Loucy (cell line): Measurements from ENCODE around the gene TENM3.

Experiments
- H2AFZ ChIP-seq: fragments of 200-600 bp; sonication (generic); 2 replicates; pipeline ENCODE4 v1.6.0; 2016; ENCODE audit warnings: antibody characterized with exemption, mild to moderate bottlenecking, low read length, moderate library complexity
- H3F3A ChIP-seq: fragments of 200-600 bp; 2 replicates; pipeline ENCODE4 v1.6.0; 2016; ENCODE audit warnings: antibody characterized with exemption, low read depth, mild to moderate bottlenecking
- H3K27me3 ChIP-seq: fragments of 200-600 bp; sonication (generic); 2 replicates; pipeline ENCODE4 v1.6.1; 2014; ENCODE audit warnings: low read length, mild to moderate bottlenecking; ENCODE audit not compliant: insufficient read depth, poor library complexity, severe bottlenecking
- H3K36me3 ChIP-seq: fragments of 200-600 bp; sonication (generic); 2 replicates; pipeline ENCODE4 v1.6.1; 2016; ENCODE audit warnings: low read length; ENCODE audit not compliant: insufficient read depth
- H3K4me1 ChIP-seq: fragments of 200-600 bp; sonication (generic); 2 replicates; pipeline ENCODE4 v1.5.1; 2014; ENCODE audit warnings: low read length, mild to moderate bottlenecking; ENCODE audit not compliant: insufficient read depth, poor library complexity, severe bottlenecking
- H3K4me2 ChIP-seq: fragments of 200-600 bp; sonication (generic); 2 replicates; pipeline ENCODE4 v1.6.0; 2014; ENCODE audit warnings: antibody characterized with exemption, low read length, low read depth, mild to moderate bottlenecking; ENCODE audit not compliant: poor library complexity, severe bottlenecking
- H3K4me3 ChIP-seq: fragments of 200-600 bp; sonication (generic); 2 replicates; pipeline ENCODE4 v1.5.1; 2014; ENCODE audit warnings: low read length, mild to moderate bottlenecking, mixed read lengths; ENCODE audit not compliant: poor library complexity, severe bottlenecking
- H3K79me2 ChIP-seq: fragments of 200-600 bp; sonication (generic); 2 replicates; pipeline ENCODE4 v1.6.1; 2014; ENCODE audit warnings: low read length; ENCODE audit not compliant: insufficient read depth
- H3K9ac ChIP-seq: fragments of 200-600 bp; sonication (generic); 2 replicates; pipeline ENCODE4 v1.6.0; 2014; ENCODE audit warnings: mild to moderate bottlenecking, low read depth, low read length, moderate library complexity; ENCODE audit not compliant: poor library complexity, severe bottlenecking
- H3K9me2 ChIP-seq: fragments of 200-600 bp; sonication (generic); replicated peaks from 2 replicates; pipeline ENCODE4 v1.6.1; 2016; ENCODE audit warnings: low read depth, low read length, mixed read lengths
- H3K9me3 ChIP-seq: fragments of 200-600 bp; sonication (generic); 2 replicates; pipeline ENCODE4 v1.6.1; 2014; ENCODE audit warnings: mild to moderate bottlenecking, antibody characterized with exemption, low read length, low read depth; ENCODE audit not compliant: insufficient read depth
- H4K20me1 ChIP-seq: fragments of 200-600 bp; sonication (generic); 2 replicates; pipeline ENCODE4 v1.6.0; 2014; ENCODE audit warnings: antibody characterized with exemption, low read length, mild to moderate bottlenecking; ENCODE audit not compliant: insufficient read depth, poor library complexity, severe bottlenecking
- CTCF ChIP-seq: fragments of 200-600 bp; sonication (generic); conservative IDR thresholded peaks from 2 replicates; pipeline ENCODE4 v1.5.1; 2014; ENCODE audit warnings: mild to moderate bottlenecking, antibody characterized with exemption, low read length
- EZH2phosphoT487 ChIP-seq: fragments of 200-600 bp; IDR thresholded peaks from 2 replicates; pipeline ENCODE4 v1.6.1; 2018; ENCODE audit warnings: antibody characterized with exemption, mild to moderate bottlenecking, moderate library complexity, borderline replicate concordance

Gene TENM3

GRCh38 chr4:182548156-182548555, 305.0 kb downstream of the TENM3 start:
- H3K36me3 ChIP-seq = no peaks in the 10 kb centered on the region
- H3F3A ChIP-seq = no peaks in the 10 kb centered on the region
- H3K79me2 ChIP-seq = no peaks in the 10 kb centered on the region
- H3K9me2 ChIP-seq = no peaks in the 10 kb centered on the region
- no peak overlapping the region for H2AFZ ChIP-seq
- H3K27me3 ChIP-seq = no peaks in the 10 kb centered on the region
- H3K9me3 ChIP-seq = no peaks in the 10 kb centered on the region
- H3K9ac ChIP-seq = no peak overlapping the region
- H3K4me2 ChIP-seq = no peak overlapping the region
- H3K4me3 ChIP-seq = no peak overlapping the region
- no peaks in the 10 kb centered on the region for H3K4me1 ChIP-seq
- no peaks in the 10 kb centered on the region for H4K20me1 ChIP-seq
- no peak for TF ChIP-seq EZH2phosphoT487
- TF ChIP-seq CTCF = no peak

GRCh38 chr4:182549356-182549755, 306.2 kb downstream of the TENM3 start:
- H3K36me3 ChIP-seq = no peaks in the 10 kb centered on the region
- H3K9me3 ChIP-seq = no peaks in the 10 kb centered on the region
- no peaks in the 10 kb centered on the region for H3K4me1 ChIP-seq
- no peak overlapping the region for H3K4me3 ChIP-seq
- no peaks in the 10 kb centered on the region for H3K9me2 ChIP-seq
- no peaks in the 10 kb centered on the region for H3K27me3 ChIP-seq
- no peak overlapping the region for H2AFZ ChIP-seq
- H3F3A ChIP-seq = no peaks in the 10 kb centered on the region
- no peak overlapping the region for H3K4me2 ChIP-seq
- no peaks in the 10 kb centered on the region for H4K20me1 ChIP-seq
- H3K9ac ChIP-seq = no peak overlapping the region
- H3K79me2 ChIP-seq = no peaks in the 10 kb centered on the region
- TF ChIP-seq CTCF (no peak), EZH2phosphoT487 (no peak)

GRCh38 chr4:182552948-182553347, 309.7 kb downstream of the TENM3 start:
- Histone ChIP-seq H3F3A (no peaks in the 10 kb centered on the region), H3K36me3 (no peaks in the 10 kb centered on the region), H3K9me2 (no peaks in the 10 kb centered on the region), H3K4me2 (no peak overlapping the region), H3K9me3 (no peaks in the 10 kb centered on the region), H4K20me1 (no peaks in the 10 kb centered on the region), H3K9ac (no peak overlapping the region), H3K4me3 (no peak overlapping the region), H3K79me2 (no peaks in the 10 kb centered on the region), H3K4me1 (no peaks in the 10 kb centered on the region), H3K27me3 (no peaks in the 10 kb centered on the region), H2AFZ (no peak overlapping the region)
- no peak for TF ChIP-seq CTCF
- no peak for TF ChIP-seq EZH2phosphoT487
